OCI-LY7 (cell line): ENCODE data around the gene ZNF22. TPM values are rescaled to one million over a fixed set of nuclear protein-coding genes. Genes with fewer than 3 reads are reported as not detected.

ENCODE experiments used
- BruUV-seq: library from RNA; stranded (reverse); fragments of 400-500 nt; replicated peaks from 2 replicates; lab custom pipeline; 2021; lab: Mats Ljungman, UMichigan
- CTCF ChIA-PET: fragments of 300-600 bp; sonication (Branson Sonifier 250); formaldehyde crosslinking; loops from one replicate; lab custom pipeline; 2022; ENCODE audit warnings: antibody characterized with exemption; ENCODE audit not compliant: unreplicated experiment; lab: Charles Lee
- POLR2A ChIA-PET: fragments of 300-600 bp; sonication (Branson Sonifier 250); formaldehyde crosslinking; loops from one replicate; lab custom pipeline; 2022; ENCODE audit warnings: antibody characterized with exemption; lab: Charles Lee
- DNase-seq: peaks from one replicate; pipeline ENCODE4 v3.0.0-alpha.2; 2015; ENCODE audit warnings: low spot score
- H2AFZ ChIP-seq: fragments of 200-600 bp; sonication (generic), shearing (Covaris generic); 2 replicates; pipeline ENCODE4 v1.6.1; 2014; ENCODE audit warnings: mild to moderate bottlenecking, antibody characterized with exemption, low read length, moderate library complexity
- H3K27ac ChIP-seq: fragments of 200-600 bp; sonication (generic); 2 replicates; pipeline ENCODE4 v1.5.1; 2014; ENCODE audit warnings: mixed run types, low read depth, mild to moderate bottlenecking, moderate library complexity, low read length, inconsistent platforms; ENCODE audit not compliant: poor library complexity, severe bottlenecking
- H3K36me3 ChIP-seq: fragments of 200-600 bp; sonication (generic); 2 replicates; pipeline ENCODE4 v1.6.1; 2014; ENCODE audit warnings: mild to moderate bottlenecking, antibody characterized with exemption, low read length, moderate library complexity, mixed read lengths; ENCODE audit not compliant: insufficient read depth
- H3K4me1 ChIP-seq: fragments of 200-600 bp; sonication (generic); 2 replicates; pipeline ENCODE4 v1.5.1; 2014; ENCODE audit warnings: mild to moderate bottlenecking, low read length; ENCODE audit not compliant: insufficient read depth, poor library complexity, severe bottlenecking
- H3K4me2 ChIP-seq: fragments of 200-600 bp; sonication (generic); 2 replicates; pipeline ENCODE4 v1.6.1; 2014; ENCODE audit warnings: mild to moderate bottlenecking, low read length
- H3K4me3 ChIP-seq: fragments of 200-600 bp; sonication (generic); 2 replicates; pipeline ENCODE4 v1.5.1; 2014; ENCODE audit warnings: mild to moderate bottlenecking, low read depth, low read length; ENCODE audit not compliant: poor library complexity, severe bottlenecking
- H3K79me2 ChIP-seq: fragments of 200-600 bp; sonication (generic); 2 replicates; pipeline ENCODE4 v1.6.1; 2016; ENCODE audit warnings: low read depth, mild to moderate bottlenecking, low read length, moderate library complexity, mixed read lengths; ENCODE audit not compliant: insufficient read depth
- H3K9me2 ChIP-seq: fragments of 200-600 bp; sonication (generic); 2 replicates; pipeline ENCODE4 v1.6.1; 2016; ENCODE audit warnings: mild to moderate bottlenecking, low read length, mixed read lengths; ENCODE audit not compliant: insufficient read depth
- H3K9me3 ChIP-seq: fragments of 200-600 bp; sonication (generic); 2 replicates; pipeline ENCODE4 v1.6.1; 2014; ENCODE audit warnings: mild to moderate bottlenecking, mixed run types, low read length, mixed read lengths
- H4K20me1 ChIP-seq: fragments of 200-600 bp; sonication (generic); 2 replicates; pipeline ENCODE4 v1.6.1; 2014; ENCODE audit warnings: mild to moderate bottlenecking, antibody characterized with exemption, low read length, moderate library complexity, mixed read lengths; ENCODE audit not compliant: insufficient read depth
- EZH2phosphoT487 ChIP-seq: fragments of 200-600 bp; sonication (generic); IDR thresholded peaks from 2 replicates; pipeline ENCODE4 v1.6.1; 2018; ENCODE audit warnings: low read depth, borderline replicate concordance, mild to moderate bottlenecking, mixed run types, antibody characterized with exemption, low read length, moderate library complexity, mixed read lengths
- intact Hi-C: fragments of 100-400 bp; cut with micrococcal nuclease; formaldehyde crosslinking; loops from one replicate; pipeline ENCODE4 v1.10.0; 2022; ENCODE audit not compliant: unreplicated experiment
- total RNA-seq, 2 experiments: library from RNA; depleted of rRNA in 1 of 2; stranded (reverse); fragments of >200 nt in 1 of 2; shearing (Covaris generic) in 1 of 2; gene quantifications; 2 replicates each; pipeline ENCODE4 v1.2.3, GENCODE V29; 2014 to 2022
- TF ChIP-seq, protein P1 (sequence below): fragments of 200-600 bp; sonication (generic); conservative IDR thresholded peaks from 2 replicates; pipeline ENCODE4 v1.5.1; 2014; ENCODE audit warnings: mild to moderate bottlenecking, antibody characterized with exemption, low read length, moderate library complexity, mixed read lengths

Gene ZNF22
- total RNA-seq, 2 experiments from 2014 or later: 33.3 to 46.6 TPM

DNA sequence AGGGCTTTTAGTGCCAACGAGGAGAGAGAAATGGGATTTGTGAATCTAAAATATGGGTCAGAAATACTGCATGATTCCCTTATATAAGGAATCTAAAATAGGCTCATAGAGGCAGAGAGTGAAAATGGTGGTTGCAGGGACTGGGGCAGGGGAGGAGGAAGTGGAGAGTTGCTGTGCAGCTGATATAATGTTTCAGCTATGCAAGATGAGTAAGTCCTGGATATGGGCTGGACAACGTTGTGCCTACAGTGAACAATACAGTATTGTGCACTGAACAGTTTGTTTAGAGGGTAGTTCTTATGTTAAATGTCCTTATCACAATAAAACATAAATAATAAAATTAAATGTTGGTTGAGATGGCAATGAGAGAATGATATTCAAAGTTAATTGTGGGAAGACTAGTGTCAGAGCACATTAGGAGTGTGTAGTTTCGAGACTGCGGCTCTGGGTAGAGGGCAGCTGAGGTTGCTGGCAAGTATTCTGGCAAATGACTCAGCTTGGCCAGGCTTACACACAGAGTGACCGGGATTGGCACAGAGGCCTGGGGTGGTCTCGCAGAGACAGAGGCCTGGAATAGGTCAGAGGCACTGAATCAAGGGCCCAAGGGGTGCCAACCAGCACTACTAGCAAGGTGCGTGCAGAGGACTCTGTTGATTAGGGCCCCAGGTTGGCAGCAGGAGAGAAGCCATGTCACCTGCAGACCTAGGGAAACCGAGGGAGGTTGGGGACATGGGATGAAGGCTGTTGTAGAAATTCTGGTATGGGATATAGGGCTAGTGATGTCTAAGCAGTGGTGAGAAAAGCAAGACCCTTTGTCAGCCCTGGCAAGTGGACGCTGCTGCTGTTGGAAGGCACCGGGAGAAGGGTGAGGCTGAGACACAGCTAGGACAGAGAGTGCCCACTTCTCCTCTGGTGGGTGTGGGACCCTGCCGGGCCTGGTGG, 19.3 kb upstream of the ZNF22 start:
- H3K4me2 ChIP-seq: no peak overlapping the region
- POLR2A ChIA-PET: no interaction called here
- H3K9me2 ChIP-seq: no peaks in the 10 kb centered on the region
- BruUV-seq: no TSS peak
- H3K79me2 ChIP-seq: no peaks in the 10 kb centered on the region
- CTCF ChIA-PET: no interaction called here
- no peak overlapping the region for H2AFZ ChIP-seq
- H4K20me1 ChIP-seq: no peaks in the 10 kb centered on the region
- no peak for TF ChIP-seq EZH2phosphoT487
- TF ChIP-seq, protein P1, sequence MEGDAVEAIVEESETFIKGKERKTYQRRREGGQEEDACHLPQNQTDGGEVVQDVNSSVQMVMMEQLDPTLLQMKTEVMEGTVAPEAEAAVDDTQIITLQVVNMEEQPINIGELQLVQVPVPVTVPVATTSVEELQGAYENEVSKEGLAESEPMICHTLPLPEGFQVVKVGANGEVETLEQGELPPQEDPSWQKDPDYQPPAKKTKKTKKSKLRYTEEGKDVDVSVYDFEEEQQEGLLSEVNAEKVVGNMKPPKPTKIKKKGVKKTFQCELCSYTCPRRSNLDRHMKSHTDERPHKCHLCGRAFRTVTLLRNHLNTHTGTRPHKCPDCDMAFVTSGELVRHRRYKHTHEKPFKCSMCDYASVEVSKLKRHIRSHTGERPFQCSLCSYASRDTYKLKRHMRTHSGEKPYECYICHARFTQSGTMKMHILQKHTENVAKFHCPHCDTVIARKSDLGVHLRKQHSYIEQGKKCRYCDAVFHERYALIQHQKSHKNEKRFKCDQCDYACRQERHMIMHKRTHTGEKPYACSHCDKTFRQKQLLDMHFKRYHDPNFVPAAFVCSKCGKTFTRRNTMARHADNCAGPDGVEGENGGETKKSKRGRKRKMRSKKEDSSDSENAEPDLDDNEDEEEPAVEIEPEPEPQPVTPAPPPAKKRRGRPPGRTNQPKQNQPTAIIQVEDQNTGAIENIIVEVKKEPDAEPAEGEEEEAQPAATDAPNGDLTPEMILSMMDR: no peak
- H3K36me3 ChIP-seq: no peaks in the 10 kb centered on the region
- no peak for DNase-seq
- H3K4me3 ChIP-seq: no peak overlapping the region
- H3K4me1 ChIP-seq: no peaks in the 10 kb centered on the region
- H3K27ac ChIP-seq: no peak overlapping the region
- H3K9me3 ChIP-seq: no peaks in the 10 kb centered on the region
- intact Hi-C loops: no loop called here

- no peak overlapping the region for H3K4me3 ChIP-seq
- no peaks in the 10 kb centered on the region for H3K4me1 ChIP-seq
- no TSS peak for BruUV-seq
- no peaks in the 10 kb centered on the region for H3K9me2 ChIP-seq
- no peaks in the 10 kb centered on the region for H4K20me1 ChIP-seq
- H3K36me3 ChIP-seq: no peaks in the 10 kb centered on the region
- POLR2A ChIA-PET: no interaction called here
- H3K4me2 ChIP-seq: no peak overlapping the region
- DNase-seq: no peak
- no peaks in the 10 kb centered on the region for H3K9me3 ChIP-seq
- H3K27ac ChIP-seq: no peak overlapping the region
- CTCF ChIA-PET: no interaction called here
- H2AFZ ChIP-seq: no peak overlapping the region
- no peak for TF ChIP-seq EZH2phosphoT487
- TF ChIP-seq, protein P1: no peak
- intact Hi-C loops: no loop called here
- no peaks in the 10 kb centered on the region for H3K79me2 ChIP-seq
These were observed 18.6 kb upstream of the ZNF22 start for GRCh38 chr10:44982114-44982460.

DNA sequence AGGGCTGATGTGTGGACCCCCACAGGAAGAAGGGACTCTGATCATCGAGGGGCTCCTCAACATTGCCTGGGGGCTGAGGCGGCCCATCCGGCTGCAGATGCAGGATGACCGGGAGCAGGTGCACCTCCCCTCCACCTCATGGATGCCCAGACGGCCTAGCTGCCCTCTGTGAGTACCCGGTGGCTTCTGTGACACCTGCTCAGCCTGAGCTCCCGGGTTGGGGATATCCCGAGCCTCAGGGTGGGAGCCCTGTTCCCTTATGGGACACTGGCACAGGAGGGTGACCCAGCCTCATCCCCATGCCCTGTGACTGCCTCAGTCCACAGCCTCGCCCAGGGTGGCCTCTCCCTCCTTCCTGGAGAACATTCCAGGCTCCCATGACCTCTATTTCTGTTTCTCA, 18.2 kb upstream of the ZNF22 start:
- no TSS peak for BruUV-seq
- TF ChIP-seq, protein P1: no peak
- no peak for TF ChIP-seq EZH2phosphoT487
- H3K79me2 ChIP-seq: no peaks in the 10 kb centered on the region
- H3K36me3 ChIP-seq: no peaks in the 10 kb centered on the region
- no peaks in the 10 kb centered on the region for H3K4me1 ChIP-seq
- no peak overlapping the region for H3K4me2 ChIP-seq
- H3K27ac ChIP-seq: no peak overlapping the region
- ChIA-PET POLR2A (no interaction called here), CTCF (no interaction called here)
- H3K4me3 ChIP-seq: no peak overlapping the region
- H4K20me1 ChIP-seq: no peaks in the 10 kb centered on the region
- no peak for DNase-seq
- no peak overlapping the region for H2AFZ ChIP-seq
- intact Hi-C loops: no loop called here
- H3K9me3 ChIP-seq: no peaks in the 10 kb centered on the region
- H3K9me2 ChIP-seq: no peaks in the 10 kb centered on the region
